Glomerular visceral epithelial cell (primary cell): ENCODE data around the gene BECN2.
"Not testable (repeated sequence)": the region's sequence is repeated elsewhere in the genome, so short reads cannot be mapped to it uniquely, and the experiment has no call there.

ENCODE experiments used
- DNase-seq: peaks from one replicate; pipeline ENCODE4 v3.0.0-alpha.2; 2016; ENCODE audit errors: extremely low spot score

Gene BECN2

GRCh38 chr1:241979071-241979470, 21.5 kb downstream of the BECN2 start:
- DNase-seq, result no peak

- DNase-seq, result no peak
These were observed 22.4 kb downstream of the BECN2 start for GRCh38 chr1:241979926-241980325.

- DNase-seq, result peak; percentile 35
These were observed 28.2 kb downstream of the BECN2 start for GRCh38 chr1:241985787-241986186.

GRCh38 chr1:241988389-241988930, 30.9 kb downstream of the BECN2 start:
- not testable (repeated sequence) for DNase-seq

- peak; percentile 97 for DNase-seq
These were observed 32.5 kb downstream of the BECN2 start for GRCh38 chr1:241990040-241990439.

GRCh38 chr1:241992734-241993133, 35.2 kb downstream of the BECN2 start:
- peak; percentile 27 for DNase-seq

- no peak for DNase-seq
These were observed 36.6 kb downstream of the BECN2 start for GRCh38 chr1:241994171-241994570.

- no peak for DNase-seq
These were observed 39.9 kb downstream of the BECN2 start for GRCh38 chr1:241997401-241997998.

GRCh38 chr1:241998412-241998921, 40.9 kb downstream of the BECN2 start:
- DNase-seq, result peak; percentile 92

- peak; percentile 36 for DNase-seq
These were observed 41.5 kb downstream of the BECN2 start, which contains the start of gene MAP1LC3C for GRCh38 chr1:241999026-241999425. Gene MAP1LC3C (minus strand): TSS chr1:241999098. CDS start chr1:241999008, 90 bp downstream.

- no peak for DNase-seq
These were observed 42.9 kb downstream of the BECN2 start for GRCh38 chr1:242000434-242000833.

GRCh38 chr1:242002072-242002471, 44.5 kb downstream of the BECN2 start:
- no peak for DNase-seq

- DNase-seq, result no peak
These were observed 44.9 kb downstream of the BECN2 start for GRCh38 chr1:242002510-242002909.

- no peak for DNase-seq
These were observed 47.4 kb downstream of the BECN2 start for GRCh38 chr1:242004751-242005495.

- DNase-seq, result no peak
These were observed 48.4 kb downstream of the BECN2 start for GRCh38 chr1:242005866-242006535.

GRCh38 chr1:242006976-242007375, 49.4 kb downstream of the BECN2 start:
- DNase-seq, result no peak
